ENCODE results near the gene GRIP1. TPM values are rescaled to one million over a fixed set of nuclear protein-coding genes. Genes with fewer than 3 reads are reported as not detected.

The GRIP1 gene
- total RNA-seq, 2 donors from 2014 or later: 0.28 TPM; not detected in 1

DNA sequence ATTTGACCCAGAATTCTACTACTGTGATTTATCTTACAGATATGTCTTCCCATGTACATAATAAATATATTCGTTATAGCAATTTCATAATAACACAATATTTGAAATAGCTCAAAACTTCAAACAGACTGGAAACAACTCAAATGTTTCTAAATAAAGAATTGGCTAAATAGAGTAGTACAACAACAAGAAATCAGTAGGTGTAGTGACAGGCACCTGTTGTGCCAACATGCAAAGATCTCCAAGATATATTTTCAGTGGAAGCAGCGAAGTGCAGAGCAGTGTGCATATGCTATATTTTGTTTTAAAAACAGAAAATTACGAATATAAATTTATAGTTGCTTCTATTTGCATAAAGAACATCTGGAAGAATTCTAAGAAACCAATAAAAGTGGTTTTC is 60.9 kb downstream of the GRIP1 start:
- no peaks in the 10 kb centered on the region for H3K4me1 ChIP-seq (ENCODE audit: control insufficient read depth in 1 of 2, low read depth in 2 of 2)
- H3K4me3 ChIP-seq: no peak overlapping the region
- H3K9me3 ChIP-seq: no peaks in the 10 kb centered on the region
- H3K27ac ChIP-seq: no peak overlapping the region
- no peak for ATAC-seq (ENCODE audit: insufficient number of reproducible peaks, low FRiP score, low read depth)
- DNase-seq (ENCODE audit: low spot score): no peak
- TF ChIP-seq, protein P1, sequence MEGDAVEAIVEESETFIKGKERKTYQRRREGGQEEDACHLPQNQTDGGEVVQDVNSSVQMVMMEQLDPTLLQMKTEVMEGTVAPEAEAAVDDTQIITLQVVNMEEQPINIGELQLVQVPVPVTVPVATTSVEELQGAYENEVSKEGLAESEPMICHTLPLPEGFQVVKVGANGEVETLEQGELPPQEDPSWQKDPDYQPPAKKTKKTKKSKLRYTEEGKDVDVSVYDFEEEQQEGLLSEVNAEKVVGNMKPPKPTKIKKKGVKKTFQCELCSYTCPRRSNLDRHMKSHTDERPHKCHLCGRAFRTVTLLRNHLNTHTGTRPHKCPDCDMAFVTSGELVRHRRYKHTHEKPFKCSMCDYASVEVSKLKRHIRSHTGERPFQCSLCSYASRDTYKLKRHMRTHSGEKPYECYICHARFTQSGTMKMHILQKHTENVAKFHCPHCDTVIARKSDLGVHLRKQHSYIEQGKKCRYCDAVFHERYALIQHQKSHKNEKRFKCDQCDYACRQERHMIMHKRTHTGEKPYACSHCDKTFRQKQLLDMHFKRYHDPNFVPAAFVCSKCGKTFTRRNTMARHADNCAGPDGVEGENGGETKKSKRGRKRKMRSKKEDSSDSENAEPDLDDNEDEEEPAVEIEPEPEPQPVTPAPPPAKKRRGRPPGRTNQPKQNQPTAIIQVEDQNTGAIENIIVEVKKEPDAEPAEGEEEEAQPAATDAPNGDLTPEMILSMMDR (IDR thresholded peaks at IDR 0.05): no peak
- no peaks in the 10 kb centered on the region for H3K27me3 ChIP-seq (replicated peaks; ENCODE audit: insufficient read depth)
- H3K36me3 ChIP-seq: no peaks in the 10 kb centered on the region

DNA sequence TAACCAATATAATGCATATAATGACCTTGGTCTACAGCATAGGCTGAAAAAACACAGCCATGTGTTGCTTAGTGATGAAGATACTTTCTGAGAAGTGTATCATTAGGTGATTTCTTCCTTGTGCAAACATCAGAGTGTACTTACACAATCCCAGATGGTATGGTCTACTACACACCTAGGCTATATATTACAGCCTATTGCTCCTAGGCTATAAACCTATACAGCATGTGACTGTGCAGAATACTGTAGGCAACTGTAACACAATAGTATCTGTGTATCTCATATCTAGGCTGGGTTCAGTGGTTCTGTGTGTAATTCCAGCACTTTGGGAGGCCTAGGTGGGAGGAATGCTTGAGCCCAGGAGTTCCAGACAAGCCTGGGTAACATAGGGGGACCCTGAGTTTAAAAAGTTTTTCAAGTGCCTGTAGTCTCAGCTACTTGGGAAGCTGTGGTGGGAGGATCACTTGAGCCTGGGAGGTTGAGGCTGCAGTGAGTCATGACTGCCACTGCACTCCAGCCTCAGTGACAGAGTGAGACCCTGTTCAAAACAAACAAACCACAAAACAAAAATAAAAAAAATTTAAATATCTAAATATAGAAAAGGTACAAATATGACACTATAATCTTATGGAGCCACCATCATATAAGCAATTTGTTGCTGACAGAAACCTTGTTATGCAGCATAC is 66.6 kb downstream of the GRIP1 start:
- H3K4me1 ChIP-seq (ENCODE audit: control insufficient read depth in 1 of 2, low read depth in 2 of 2): no peaks in the 10 kb centered on the region
- no peaks in the 10 kb centered on the region for H3K9me3 ChIP-seq
- DNase-seq (ENCODE audit: low spot score) (no peak), ATAC-seq (ENCODE audit: insufficient number of reproducible peaks, low FRiP score, low read depth) (no peak)
- TF ChIP-seq, protein P1 (IDR thresholded peaks at IDR 0.05): no peak
- H3K4me3 ChIP-seq: no peak overlapping the region
- no peaks in the 10 kb centered on the region for H3K27me3 ChIP-seq (replicated peaks; ENCODE audit: insufficient read depth)
- no peak overlapping the region for H3K27ac ChIP-seq
- H3K36me3 ChIP-seq: no peaks in the 10 kb centered on the region

DNA sequence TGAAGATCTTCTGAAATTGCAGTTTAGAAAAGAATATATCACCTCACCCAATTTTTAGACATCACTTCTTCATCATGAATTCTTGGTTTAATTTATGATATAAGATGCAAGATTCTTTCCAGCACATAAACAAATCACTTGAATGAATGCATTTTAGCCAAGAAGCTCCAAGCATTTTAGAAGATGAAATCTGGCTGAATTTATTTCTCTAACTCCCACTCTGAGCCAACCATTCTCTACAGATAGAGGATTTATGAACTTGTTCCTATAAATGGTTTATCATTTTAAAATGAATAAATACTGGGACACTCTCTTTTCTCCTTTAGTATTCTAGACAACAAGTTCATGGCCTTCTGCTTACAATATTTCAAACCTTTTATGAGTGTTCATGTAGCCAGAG is 71.7 kb downstream of the GRIP1 start:
- no peak for ATAC-seq (ENCODE audit: insufficient number of reproducible peaks, low FRiP score, low read depth)
- no peak overlapping the region for H3K27ac ChIP-seq
- no peak overlapping the region for H3K4me3 ChIP-seq

DNA sequence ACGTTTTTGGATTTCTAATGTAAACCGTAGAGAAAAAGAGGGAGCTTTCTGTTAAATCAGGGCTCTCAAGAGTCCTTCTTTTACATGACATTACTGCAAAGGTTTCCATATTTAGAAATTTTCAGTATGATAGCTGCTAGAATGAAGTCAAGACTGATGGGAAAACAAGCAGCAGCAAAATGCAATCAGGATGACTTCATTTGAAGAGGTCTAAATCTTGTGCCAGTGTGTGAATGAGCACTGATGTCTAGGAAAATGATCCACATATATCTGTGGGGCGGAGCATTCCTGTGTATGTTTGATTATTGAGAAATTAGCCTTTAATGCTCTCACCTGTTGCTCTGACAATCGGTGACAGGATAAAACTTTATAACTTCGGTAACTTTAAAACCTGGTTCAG is 73.6 kb downstream of the GRIP1 start:
- H3K9me3 ChIP-seq: no peaks in the 10 kb centered on the region
- no peak for DNase-seq (ENCODE audit: low spot score)
- no peak overlapping the region for H3K4me3 ChIP-seq
- H3K27me3 ChIP-seq (replicated peaks; ENCODE audit: insufficient read depth): no peaks in the 10 kb centered on the region
- no peaks in the 10 kb centered on the region for H3K4me1 ChIP-seq (ENCODE audit: control insufficient read depth in 1 of 2, low read depth in 2 of 2)
- no peak overlapping the region for H3K27ac ChIP-seq
- no peak for ATAC-seq (ENCODE audit: insufficient number of reproducible peaks, low FRiP score, low read depth)
- H3K36me3 ChIP-seq: no peaks in the 10 kb centered on the region
- TF ChIP-seq, protein P1 (IDR thresholded peaks at IDR 0.05): no peak

More for the DNA sequence above, 71.7 kb downstream of the GRIP1 start:
- Histone ChIP-seq H3K9me3 (no peaks in the 10 kb centered on the region), H3K27me3 (replicated peaks; ENCODE audit: insufficient read depth) (no peaks in the 10 kb centered on the region), H3K36me3 (no peaks in the 10 kb centered on the region), H3K4me1 (ENCODE audit: control insufficient read depth in 1 of 2, low read depth in 2 of 2) (no peaks in the 10 kb centered on the region)
- no peak for DNase-seq (ENCODE audit: low spot score)
- TF ChIP-seq, protein P1 (IDR thresholded peaks at IDR 0.05): no peak

DNA sequence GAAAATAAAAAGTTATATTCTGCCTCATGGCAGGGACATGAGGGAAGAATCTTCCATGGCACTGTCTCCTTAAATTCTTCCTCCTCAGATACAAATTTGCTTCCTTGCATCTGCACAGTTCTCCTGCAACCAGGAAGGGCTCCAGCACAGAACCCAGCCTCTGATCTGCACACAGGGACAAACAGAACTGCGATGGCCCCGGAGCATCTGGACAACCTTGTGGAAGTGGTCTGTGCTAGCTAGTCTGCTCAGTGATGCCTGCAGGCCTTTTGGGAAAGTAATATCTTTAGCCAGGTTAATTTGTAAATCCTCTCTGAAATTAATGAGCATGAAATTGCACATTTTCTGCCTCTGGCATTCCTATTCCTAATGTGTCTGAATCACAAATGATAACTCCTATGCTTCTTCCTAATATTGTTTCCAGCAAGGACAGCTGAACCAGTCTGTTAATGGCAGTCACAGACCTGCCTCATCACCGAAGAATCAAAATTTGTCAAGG is 74.8 kb downstream of the GRIP1 start:
- Histone ChIP-seq H3K27ac (no peak overlapping the region), H3K36me3 (no peaks in the 10 kb centered on the region), H3K4me1 (ENCODE audit: control insufficient read depth in 1 of 2, low read depth in 2 of 2) (no peaks in the 10 kb centered on the region), H3K9me3 (no peaks in the 10 kb centered on the region), H3K27me3 (replicated peaks; ENCODE audit: insufficient read depth) (no peaks in the 10 kb centered on the region), H3K4me3 (no peak overlapping the region)
- TF ChIP-seq, protein P1 (IDR thresholded peaks at IDR 0.05): no peak
- DNase-seq (ENCODE audit: low spot score) (no peak), ATAC-seq (ENCODE audit: insufficient number of reproducible peaks, low FRiP score, low read depth) (no peak)

All from thoracic aorta (tissue), 2 donors.